IMR-90 (cell line): Measurements from ENCODE around the gene EMID1. TPM values are rescaled to one million over a fixed set of nuclear protein-coding genes. Genes with fewer than 3 reads are reported as not detected.

Experiments used
- ATAC-seq: fragments of 200-7000 bp; cut with Tn5 transposase; 2 replicates; pipeline ENCODE4 v1.9.1; 2020; ENCODE audit warnings: low read depth, mild to moderate bottlenecking, moderate library complexity
- BruUV-seq: library from RNA; stranded (reverse); fragments of 400-500 nt; replicated peaks from 2 replicates; lab custom pipeline; 2021; lab: Mats Ljungman, UMichigan
- CTCF ChIA-PET: fragments of 300-600 bp; formaldehyde crosslinking; extraction: SDS; loops from one replicate; lab custom pipeline; 2021; ENCODE audit warnings: antibody characterized with exemption; lab: Yijun Ruan, JAX
- POLR2A ChIA-PET: fragments of 300-600 bp; sonication (Branson Sonifier 250); formaldehyde crosslinking; loops from one replicate; lab custom pipeline; 2022; ENCODE audit warnings: antibody characterized with exemption; ENCODE audit not compliant: unreplicated experiment; lab: Charles Lee
- DNase-seq: peaks from one replicate; pipeline ENCODE4 v3.0.0; 2013
- H2AFZ ChIP-seq: replicated peaks from 2 replicates; pipeline ENCODE3; 2013; ENCODE audit warnings: low read length, mild to moderate bottlenecking; ENCODE audit not compliant: poor library complexity
- H2AK5ac ChIP-seq: 2 replicates; pipeline ENCODE4 v1.6.1; 2013; ENCODE audit warnings: low read depth, low read length, inconsistent platforms
- H2AK9ac ChIP-seq: replicated peaks from 2 replicates; pipeline ENCODE3; 2013; ENCODE audit warnings: mild to moderate bottlenecking, low read depth, low read length, moderate library complexity; ENCODE audit not compliant: poor library complexity
- H2BK120ac ChIP-seq: 2 replicates; pipeline ENCODE4 v1.6.1; 2013; ENCODE audit warnings: low read depth, low read length, inconsistent platforms
- H2BK15ac ChIP-seq: 3 replicates; pipeline ENCODE4 v1.6.1; 2013; ENCODE audit warnings: low read depth, low read length, inconsistent platforms
- H2BK20ac ChIP-seq: 2 replicates; pipeline ENCODE4 v1.6.1; 2013; ENCODE audit warnings: low read depth, mild to moderate bottlenecking, inconsistent platforms, low read length, moderate library complexity
- H2BK5ac ChIP-seq: 2 replicates; pipeline ENCODE4 v1.6.1; 2013; ENCODE audit warnings: mild to moderate bottlenecking, low read depth, low read length, inconsistent platforms; ENCODE audit not compliant: poor library complexity, severe bottlenecking
- H3K14ac ChIP-seq: replicated peaks from 2 replicates; pipeline ENCODE4 v1.6.1; 2013; ENCODE audit warnings: low read depth, low read length, inconsistent platforms
- H3K18ac ChIP-seq: 2 replicates; pipeline ENCODE4 v1.6.1; 2013; ENCODE audit warnings: low read depth, low read length, control low read depth
- H3K23ac ChIP-seq: 2 replicates; pipeline ENCODE4 v1.6.1; 2013; ENCODE audit warnings: low read depth, low read length, inconsistent platforms
- H3K27ac ChIP-seq: 2 replicates; pipeline ENCODE4 v1.5.1; 2013; ENCODE audit warnings: mild to moderate bottlenecking, control low read depth, low read length; ENCODE audit not compliant: insufficient read depth
- H3K27me3 ChIP-seq: 2 replicates; pipeline ENCODE4 v1.6.1; 2013; ENCODE audit warnings: low read length; ENCODE audit not compliant: control insufficient read depth, insufficient read depth
- H3K36me3 ChIP-seq: 2 replicates; pipeline ENCODE4 v1.6.1; 2013; ENCODE audit warnings: low read length, mixed read lengths; ENCODE audit not compliant: control insufficient read depth, insufficient read depth
- H3K4ac ChIP-seq: 2 replicates; pipeline ENCODE4 v1.6.1; 2013; ENCODE audit warnings: low read depth, low read length, inconsistent platforms
- H3K4me1 ChIP-seq: 2 replicates; pipeline ENCODE4 v1.6.1; 2013; ENCODE audit warnings: low read length, mixed read lengths; ENCODE audit not compliant: control insufficient read depth, insufficient read depth
- H3K4me2 ChIP-seq: 2 replicates; pipeline ENCODE4 v1.6.1; 2013; ENCODE audit warnings: low read depth, mild to moderate bottlenecking, control low read depth, low read length, moderate library complexity
- H3K4me3 ChIP-seq: 2 replicates; pipeline ENCODE4 v1.5.1; 2013; ENCODE audit warnings: low read depth, mild to moderate bottlenecking, control low read depth, low read length, moderate library complexity; ENCODE audit not compliant: insufficient read depth
- H3K56ac ChIP-seq: 2 replicates; pipeline ENCODE4 v1.6.1; 2013; ENCODE audit warnings: low read length, inconsistent platforms; ENCODE audit not compliant: insufficient read depth; ENCODE audit errors: extremely low read depth
- H3K79me1 ChIP-seq, 2 experiments: 2 replicates each; pipeline ENCODE4 v1.6.1; 2013; ENCODE audit warnings: low read length in 2 of 2, inconsistent platforms in 1 of 2, low read depth in 1 of 2
- H3K9ac ChIP-seq: 2 replicates; pipeline ENCODE4 v1.6.1; 2013; ENCODE audit warnings: low read depth, low read length, control low read depth
- H3K9me1 ChIP-seq: 2 replicates; pipeline ENCODE4 v1.6.1; 2013; ENCODE audit warnings: low read length, inconsistent platforms; ENCODE audit not compliant: insufficient read depth
- H3K9me3 ChIP-seq: 2 replicates; pipeline ENCODE4 v1.6.1; 2013; ENCODE audit warnings: low read length; ENCODE audit not compliant: control insufficient read depth, insufficient read depth
- H4K20me1 ChIP-seq: 2 replicates; pipeline ENCODE4 v1.6.1; 2013; ENCODE audit warnings: low read length, inconsistent platforms; ENCODE audit not compliant: insufficient read depth
- H4K5ac ChIP-seq: 2 replicates; pipeline ENCODE4 v1.6.1; 2013; ENCODE audit warnings: mild to moderate bottlenecking, low read depth, low read length, control low read depth
- H4K8ac ChIP-seq, 2 experiments: 2 replicates each; pipeline ENCODE4 v1.6.1; 2013; ENCODE audit warnings: low read depth in 2 of 2, low read length in 2 of 2, control low read depth in 1 of 2, inconsistent platforms in 1 of 2
- H4K91ac ChIP-seq: 2 replicates; pipeline ENCODE4 v1.6.1; 2013; ENCODE audit warnings: low read depth, low read length, inconsistent platforms; ENCODE audit not compliant: insufficient read depth
- CHD1 ChIP-seq: IDR thresholded peaks from 2 replicates; pipeline ENCODE4 v1.6.1; 2012; ENCODE audit warnings: low read depth, low read length, improper control_type of control experiment
- MAFK ChIP-seq: IDR thresholded peaks from 2 replicates; pipeline ENCODE4 v1.6.1; 2012; ENCODE audit warnings: low read depth, low read length, improper control_type of control experiment
- MAZ ChIP-seq: IDR thresholded peaks from 2 replicates; pipeline ENCODE4 v1.6.1; 2012; ENCODE audit warnings: low read depth, mild to moderate bottlenecking, low read length, improper control_type of control experiment, moderate library complexity, borderline replicate concordance
- MXI1 ChIP-seq: IDR thresholded peaks from 2 replicates; pipeline ENCODE4 v1.6.1; 2012; ENCODE audit warnings: low read depth, mild to moderate bottlenecking, low read length, moderate library complexity, borderline replicate concordance
- RAD21 ChIP-seq: IDR thresholded peaks from 2 replicates; pipeline ENCODE4 v1.6.1; 2012; ENCODE audit warnings: low read length, improper control_type of control experiment
- WGBS, 2 experiments: methylation state at CpG; one replicate each; pipeline versions ENCODE4 v1.1.5 to v1.1.7; 2013; ENCODE audit warnings: missing lambda C conversion rate in 2 of 2; ENCODE audit not compliant: insufficient read length in 1 of 2; ENCODE audit errors: extremely low coverage in 2 of 2; 5-methylcytosine and 5-hydroxymethylcytosine counted together
- dilution Hi-C: fragments of 300-500 bp; cut with HindIII; formaldehyde crosslinking; loops from one replicate; pipeline ENCODE4 v1.14.3; 2018; ENCODE audit warnings: low sequenced_read_pairs; ENCODE audit not compliant: unreplicated experiment
- in situ Hi-C: fragments of 300-500 bp; cut with MboI; formaldehyde crosslinking; loops from 3 replicates; pipeline ENCODE4 v1.14.3; 2019; ENCODE audit warnings: low sequenced_read_pairs, inconsistent platforms, mixed read lengths
- intact Hi-C: fragments of 100-400 bp; cut with micrococcal nuclease; formaldehyde crosslinking; loops from 2 replicates; pipeline ENCODE4 v1.10.0; 2022
- polyA plus RNA-seq, 3 experiments: library from polyadenylated mRNA; depleted of rRNA; stranded (reverse); fragments of >200 nt; gene quantifications; 2 replicates each; pipeline ENCODE4 v1.2.3, GENCODE V29; 2012; ENCODE audit warnings: low replicate concordance in 1 of 3
- total RNA-seq: library from RNA; depleted of rRNA; stranded (reverse); fragments of >200 nt; gene quantifications from 2 replicates; pipeline ENCODE4 v1.2.3, GENCODE V29; 2012
- TF ChIP-seq, protein P1 (sequence below): conservative IDR thresholded peaks from 2 replicates; pipeline ENCODE4 v1.5.1; 2012; ENCODE audit warnings: mild to moderate bottlenecking, low read depth, low read length, improper control_type of control experiment

Gene EMID1
- total and polyA plus RNA-seq, 2 of the 4 experiments (the other 2 are of a cell fraction): 0.54 to 1.3 TPM

DNA sequence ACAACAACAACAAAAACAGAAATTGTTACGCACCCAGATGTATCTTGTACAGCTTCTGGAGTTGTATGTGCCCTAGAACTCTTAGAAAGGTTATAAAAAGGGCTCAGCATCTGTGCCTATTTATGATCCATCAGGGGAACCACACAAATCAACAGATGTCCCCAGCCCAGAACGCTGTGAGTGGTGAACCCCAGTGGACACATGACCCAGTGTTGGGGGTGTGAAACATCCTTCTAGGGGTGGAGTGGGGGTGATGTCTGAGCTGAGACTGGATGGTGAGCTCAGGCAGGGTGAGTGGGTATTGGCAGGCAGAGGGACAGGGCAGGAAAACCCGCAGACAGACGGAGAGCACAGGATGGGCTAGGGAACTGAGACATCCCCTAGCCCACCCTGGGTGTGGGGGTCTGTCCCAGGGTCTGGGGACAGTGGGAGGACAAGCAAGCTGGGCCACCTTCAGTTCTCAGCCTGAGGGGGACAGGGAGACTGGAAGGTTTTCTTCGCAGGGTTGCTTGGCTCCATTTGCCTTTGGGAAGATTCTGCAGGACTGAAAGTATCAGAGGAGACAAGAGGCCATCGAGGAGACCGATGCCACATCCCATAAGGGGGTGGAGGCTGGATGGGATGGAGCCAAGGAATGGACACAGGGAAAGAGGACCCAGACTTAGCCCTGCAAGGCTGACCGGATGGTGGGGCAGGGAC, 5.8 kb upstream of the EMID1 start:
- intact Hi-C loops (no loop called here), in situ Hi-C loops (no loop called here), dilution Hi-C loops (no loop called here)
- Histone ChIP-seq H2BK120ac (no peak overlapping the region), H3K18ac (no peak overlapping the region), H3K27ac (no peak overlapping the region), H4K20me1 (no peaks in the 10 kb centered on the region), H3K79me1 (no peaks in the 10 kb centered on the region), H3K23ac (no peak overlapping the region), H3K9ac (no peak overlapping the region), H4K5ac (no peak overlapping the region), H3K27me3 (peaks cover 2% of the 10 kb centered on the region; the same call in 1 of the 2 replicates), H3K9me1 (peaks cover 13% of the 10 kb centered on the region), H2AK5ac (peak overlapping the region; percentile 1; the same call in 1 of the 2 replicates), H3K56ac (no peak overlapping the region; the same call in 1 of the 2 replicates), H2BK5ac (no peak overlapping the region), H2BK15ac (no peak overlapping the region), H3K9me3 (no peaks in the 10 kb centered on the region), H2BK20ac (no peak overlapping the region), H4K8ac (no peak overlapping the region), H3K4me3 (no peak overlapping the region), H3K4me1 (peaks cover 9% of the 10 kb centered on the region; the same call in 1 of the 2 replicates), H2AFZ (no peak overlapping the region), H3K36me3 (no peaks in the 10 kb centered on the region), H3K14ac (no peak overlapping the region), H4K91ac (no peak overlapping the region), H2AK9ac (no peak overlapping the region), H3K4me2 (no peak overlapping the region), H3K4ac (no peak overlapping the region)
- CTCF ChIA-PET: no interaction called here
- ATAC-seq (no peak), DNase-seq (no peak)
- TF ChIP-seq RAD21 (no peak), CHD1 (no peak), MAFK (no peak), MXI1 (no peak), MAZ (no peak)
- TF ChIP-seq, protein P1, sequence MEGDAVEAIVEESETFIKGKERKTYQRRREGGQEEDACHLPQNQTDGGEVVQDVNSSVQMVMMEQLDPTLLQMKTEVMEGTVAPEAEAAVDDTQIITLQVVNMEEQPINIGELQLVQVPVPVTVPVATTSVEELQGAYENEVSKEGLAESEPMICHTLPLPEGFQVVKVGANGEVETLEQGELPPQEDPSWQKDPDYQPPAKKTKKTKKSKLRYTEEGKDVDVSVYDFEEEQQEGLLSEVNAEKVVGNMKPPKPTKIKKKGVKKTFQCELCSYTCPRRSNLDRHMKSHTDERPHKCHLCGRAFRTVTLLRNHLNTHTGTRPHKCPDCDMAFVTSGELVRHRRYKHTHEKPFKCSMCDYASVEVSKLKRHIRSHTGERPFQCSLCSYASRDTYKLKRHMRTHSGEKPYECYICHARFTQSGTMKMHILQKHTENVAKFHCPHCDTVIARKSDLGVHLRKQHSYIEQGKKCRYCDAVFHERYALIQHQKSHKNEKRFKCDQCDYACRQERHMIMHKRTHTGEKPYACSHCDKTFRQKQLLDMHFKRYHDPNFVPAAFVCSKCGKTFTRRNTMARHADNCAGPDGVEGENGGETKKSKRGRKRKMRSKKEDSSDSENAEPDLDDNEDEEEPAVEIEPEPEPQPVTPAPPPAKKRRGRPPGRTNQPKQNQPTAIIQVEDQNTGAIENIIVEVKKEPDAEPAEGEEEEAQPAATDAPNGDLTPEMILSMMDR: no peak
- no TSS peak for BruUV-seq
- 85% methylated on average over 3 of the region's 8 CpGs; no CpG with 5 or more reads in 1 of the 2 experiments for WGBS, 2 experiments
- POLR2A ChIA-PET: no interaction called here
